HUES6 (cell line): ENCODE measurements around the gene DGKD.
"Not testable (repeated sequence)": the region's sequence is repeated elsewhere in the genome, so short reads cannot be mapped to it uniquely, and the experiment has no call there.

Source experiments
- H3K27ac ChIP-seq: 2 replicates; pipeline ENCODE4 v1.7.0; 2013; ENCODE audit warnings: low read depth, mild to moderate bottlenecking, low read length, inconsistent platforms
- H3K27me3 ChIP-seq: 2 replicates; pipeline ENCODE4 v1.6.1; 2013; ENCODE audit warnings: low read length; ENCODE audit not compliant: control insufficient read depth, insufficient read depth
- H3K36me3 ChIP-seq: 2 replicates; pipeline ENCODE4 v1.6.1; 2013; ENCODE audit warnings: low read length; ENCODE audit not compliant: control insufficient read depth, insufficient read depth
- H3K4me1 ChIP-seq: 2 replicates; pipeline ENCODE4 v1.6.1; 2013; ENCODE audit warnings: low read length; ENCODE audit not compliant: control insufficient read depth, insufficient read depth
- H3K4me3 ChIP-seq: 2 replicates; pipeline ENCODE4 v1.5.1; 2013; ENCODE audit warnings: low read depth, low read length
- H3K9ac ChIP-seq: one replicate; pipeline ENCODE4 v1.6.1; 2013; ENCODE audit warnings: mild to moderate bottlenecking, low read length
- H3K9me3 ChIP-seq: 2 replicates; pipeline ENCODE4 v1.6.1; 2013; ENCODE audit warnings: low read depth, low read length; ENCODE audit not compliant: control insufficient read depth, insufficient read depth

Gene DGKD

GRCh38 chr2:233386382-233387041 lies 32.2 kb downstream of the DGKD start:
- Histone ChIP-seq H3K4me1 (peaks cover 9% of the 10 kb centered on the region; the same call in 1 of the 2 replicates), H3K27me3 (no peaks in the 10 kb centered on the region), H3K4me3 (no peak overlapping the region), H3K36me3 (peaks cover 9% of the 10 kb centered on the region), H3K9ac (no peak overlapping the region), H3K9me3 (no peaks in the 10 kb centered on the region), H3K27ac (no peak overlapping the region)

GRCh38 chr2:233387225-233387624 lies 32.9 kb downstream of the DGKD start:
- Histone ChIP-seq H3K4me1 (peaks cover 9% of the 10 kb centered on the region; the same call in 1 of the 2 replicates), H3K4me3 (no peak overlapping the region), H3K9ac (no peak overlapping the region), H3K9me3 (no peaks in the 10 kb centered on the region), H3K27ac (no peak overlapping the region), H3K36me3 (peaks cover 9% of the 10 kb centered on the region), H3K27me3 (no peaks in the 10 kb centered on the region)

DNA sequence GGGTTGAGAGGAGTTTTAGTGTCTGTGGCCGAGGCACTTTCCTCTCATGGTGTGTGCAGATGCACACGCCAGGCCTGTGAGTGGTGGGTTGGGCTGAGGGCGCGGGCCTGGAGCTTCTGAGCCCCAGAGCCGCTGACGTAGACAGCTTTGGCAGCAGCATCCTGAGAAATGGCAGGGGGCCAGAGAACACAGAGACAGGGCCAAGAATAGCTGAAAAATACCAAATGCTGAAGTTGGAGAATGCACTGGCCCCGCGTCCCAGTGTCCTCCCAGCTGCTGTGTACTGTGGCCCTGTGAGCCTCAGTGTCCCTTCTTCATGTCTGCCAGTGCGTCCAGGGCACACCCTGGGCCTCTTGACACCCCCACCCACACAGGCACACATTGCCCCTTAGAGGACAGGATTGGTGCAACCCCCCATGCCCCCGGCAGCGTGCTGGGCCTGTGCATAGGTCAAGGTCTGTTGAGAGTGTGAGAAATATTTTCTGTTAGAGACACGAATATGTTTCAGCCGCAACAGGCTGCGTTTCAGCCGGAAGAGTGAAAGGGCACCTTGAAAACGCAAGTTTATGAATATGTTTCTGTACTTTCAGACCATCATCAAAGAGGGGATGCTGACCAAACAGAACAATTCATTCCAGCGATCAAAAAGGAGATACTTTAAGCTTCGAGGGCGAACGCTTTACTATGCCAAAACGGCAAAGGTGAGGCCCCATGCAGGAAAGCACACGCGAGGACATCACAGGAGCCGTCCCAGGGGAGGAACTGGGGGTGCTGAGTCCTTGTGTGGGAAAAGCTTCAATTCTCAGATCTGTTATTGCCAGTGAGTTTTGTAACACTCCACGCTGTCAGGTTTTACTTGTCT lies 33.6 kb downstream of the DGKD start:
- H3K4me3 ChIP-seq, result no peak overlapping the region
- H3K27me3 ChIP-seq, result no peaks in the 10 kb centered on the region
- H3K9me3 ChIP-seq, result no peaks in the 10 kb centered on the region
- no peak overlapping the region for H3K9ac ChIP-seq
- no peak overlapping the region for H3K27ac ChIP-seq
- peaks cover 9% of the 10 kb centered on the region for H3K36me3 ChIP-seq
- peaks cover 9% of the 10 kb centered on the region; the same call in 1 of the 2 replicates for H3K4me1 ChIP-seq

DNA sequence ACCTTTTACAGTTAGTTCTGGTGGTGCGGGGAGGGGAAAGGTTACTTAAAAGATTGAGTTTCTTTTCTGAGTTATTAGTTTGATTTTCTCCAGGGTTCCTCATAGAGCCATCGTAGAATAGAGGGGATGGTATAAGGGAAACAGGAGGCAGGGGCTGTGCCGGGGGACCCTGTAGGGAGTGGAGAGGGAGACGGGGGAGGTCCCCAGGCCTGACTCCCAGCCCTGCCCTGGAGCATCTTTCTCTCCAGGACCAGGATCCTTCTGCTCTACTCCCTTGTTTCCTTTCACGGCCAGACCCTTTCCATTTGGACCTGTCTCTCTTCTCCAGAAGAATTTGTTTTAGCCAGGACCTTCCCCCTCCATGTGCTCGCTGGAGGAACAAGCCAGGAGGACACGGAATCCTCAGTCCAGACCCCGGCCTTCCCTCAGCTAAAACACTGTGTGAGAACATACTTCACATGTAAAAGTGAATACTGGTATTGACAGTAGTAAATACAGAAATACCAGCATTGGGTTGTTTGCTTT lies 35.4 kb downstream of the DGKD start:
- Histone ChIP-seq H3K9ac (no peak overlapping the region), H3K36me3 (peaks cover 9% of the 10 kb centered on the region), H3K4me1 (peaks cover 3% of the 10 kb centered on the region; the same call in 1 of the 2 replicates), H3K9me3 (no peaks in the 10 kb centered on the region), H3K27ac (no peak overlapping the region), H3K27me3 (no peaks in the 10 kb centered on the region), H3K4me3 (no peak overlapping the region)

GRCh38 chr2:233395687-233396086 lies 41.4 kb downstream of the DGKD start:
- Histone ChIP-seq H3K4me1 (peaks cover 18% of the 10 kb centered on the region), H3K4me3 (no peak overlapping the region), H3K9me3 (no peaks in the 10 kb centered on the region), H3K36me3 (no peaks in the 10 kb centered on the region; the same call in 1 of the 2 replicates), H3K27ac (no peak overlapping the region), H3K27me3 (no peaks in the 10 kb centered on the region), H3K9ac (no peak overlapping the region)

DNA sequence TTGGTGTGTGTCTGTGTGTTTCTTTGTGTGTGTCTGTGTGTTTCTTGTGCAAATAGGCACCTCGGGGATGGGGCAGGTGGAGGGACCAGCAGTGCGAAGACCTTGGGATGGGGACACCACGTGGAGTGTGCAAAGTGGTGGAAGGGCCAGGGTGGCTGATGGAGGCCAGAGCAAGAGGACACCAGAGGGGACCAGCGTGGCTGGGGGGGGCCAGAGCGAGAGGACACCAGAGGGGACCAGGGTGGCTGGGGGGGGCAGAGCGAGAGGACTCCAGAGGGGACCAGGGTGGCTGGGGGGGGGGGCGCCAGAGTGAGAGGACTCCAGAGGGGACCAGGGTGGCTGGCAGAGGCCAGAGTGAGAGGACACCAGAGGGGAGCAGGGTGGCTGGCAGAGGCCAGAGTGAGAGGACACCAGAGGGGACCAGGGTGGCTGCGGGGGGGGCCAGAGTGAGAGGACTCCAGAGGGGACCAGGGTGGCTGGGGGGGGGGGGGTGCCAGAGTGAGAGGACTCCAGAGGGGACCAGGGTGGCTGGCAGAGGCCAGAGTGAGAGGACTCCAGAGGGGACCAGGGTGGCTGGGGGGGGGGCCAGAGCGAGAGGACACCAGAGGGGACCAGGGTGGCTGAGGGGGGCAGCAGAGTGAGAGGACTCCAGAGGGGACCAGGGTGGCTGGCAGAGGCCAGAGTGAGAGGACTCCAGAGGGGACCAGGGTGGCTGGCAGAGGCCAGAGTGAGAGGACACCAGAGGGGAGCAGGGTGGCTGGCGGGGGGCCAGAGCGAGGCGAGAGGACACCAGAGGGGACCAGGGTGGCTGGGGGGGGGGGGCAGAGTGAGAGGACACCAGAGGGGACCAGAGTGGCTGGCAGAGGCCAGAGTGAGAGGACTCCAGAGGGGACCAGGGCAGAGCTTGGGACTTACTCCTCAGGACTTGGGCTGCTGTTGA lies 42.7 kb downstream of the DGKD start:
- H3K36me3 ChIP-seq, H3K9me3 ChIP-seq, H3K27ac ChIP-seq, H3K27me3 ChIP-seq, H3K9ac ChIP-seq, H3K4me3 ChIP-seq: not testable (repeated sequence)
- H3K4me1 ChIP-seq, result peaks cover 19% of the 10 kb centered on the region

- H3K36me3 ChIP-seq, result no peaks in the 10 kb centered on the region
- no peak overlapping the region for H3K4me3 ChIP-seq
- H3K27me3 ChIP-seq, result no peaks in the 10 kb centered on the region
- H3K9ac ChIP-seq, result no peak overlapping the region
- no peaks in the 10 kb centered on the region for H3K9me3 ChIP-seq
- H3K4me1 ChIP-seq, result peaks cover 19% of the 10 kb centered on the region
- no peak overlapping the region for H3K27ac ChIP-seq
These were observed 45.3 kb downstream of the DGKD start for GRCh38 chr2:233399306-233400225.

- no peak overlapping the region for H3K27ac ChIP-seq
- peaks cover 19% of the 10 kb centered on the region for H3K4me1 ChIP-seq
- H3K4me3 ChIP-seq, result no peak overlapping the region
- H3K9me3 ChIP-seq, result no peaks in the 10 kb centered on the region
- H3K27me3 ChIP-seq, result no peaks in the 10 kb centered on the region
- no peaks in the 10 kb centered on the region for H3K36me3 ChIP-seq
- no peak overlapping the region for H3K9ac ChIP-seq
These were observed 46.0 kb downstream of the DGKD start for GRCh38 chr2:233400341-233400740.

GRCh38 chr2:233400961-233401360 lies 46.7 kb downstream of the DGKD start:
- Histone ChIP-seq H3K27ac (no peak overlapping the region), H3K36me3 (no peaks in the 10 kb centered on the region), H3K4me1 (peaks cover 19% of the 10 kb centered on the region), H3K9me3 (no peaks in the 10 kb centered on the region), H3K27me3 (no peaks in the 10 kb centered on the region), H3K4me3 (no peak overlapping the region), H3K9ac (no peak overlapping the region)

GRCh38 chr2:233402346-233402745 lies 48.1 kb downstream of the DGKD start:
- Histone ChIP-seq H3K27ac (no peak overlapping the region), H3K4me1 (peaks cover 19% of the 10 kb centered on the region), H3K4me3 (no peak overlapping the region)

More at GRCh38 chr2:233402346-233402745, 48.1 kb downstream of the DGKD start:
- Histone ChIP-seq H3K9ac (no peak overlapping the region), H3K9me3 (no peaks in the 10 kb centered on the region), H3K36me3 (0 out of 2 replicates have a peak, but pooled peaks cover 5% of the 10 kb centered on the region), H3K27me3 (no peaks in the 10 kb centered on the region)
